ENCODE measurements around the gene DARS2.

DNA sequence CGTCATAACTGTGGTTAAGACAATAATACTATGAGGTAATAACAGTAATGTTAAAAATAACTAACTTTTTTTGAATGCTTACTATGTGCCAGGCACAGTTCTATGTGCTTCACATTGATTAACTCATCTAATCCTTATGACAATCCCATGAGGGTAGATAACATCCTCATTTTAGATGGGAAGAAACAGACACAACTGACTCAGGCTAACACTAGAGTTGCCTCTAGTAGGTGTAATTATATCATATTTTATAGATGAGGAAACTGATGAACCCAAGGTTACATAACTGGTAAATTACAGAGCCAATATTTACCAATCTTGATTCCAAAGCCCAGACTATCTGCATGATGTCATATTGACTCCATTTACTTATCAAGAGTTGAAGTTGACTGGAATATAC, 69.1 kb downstream of the DARS2 start:
- TF ChIP-seq, protein P1, sequence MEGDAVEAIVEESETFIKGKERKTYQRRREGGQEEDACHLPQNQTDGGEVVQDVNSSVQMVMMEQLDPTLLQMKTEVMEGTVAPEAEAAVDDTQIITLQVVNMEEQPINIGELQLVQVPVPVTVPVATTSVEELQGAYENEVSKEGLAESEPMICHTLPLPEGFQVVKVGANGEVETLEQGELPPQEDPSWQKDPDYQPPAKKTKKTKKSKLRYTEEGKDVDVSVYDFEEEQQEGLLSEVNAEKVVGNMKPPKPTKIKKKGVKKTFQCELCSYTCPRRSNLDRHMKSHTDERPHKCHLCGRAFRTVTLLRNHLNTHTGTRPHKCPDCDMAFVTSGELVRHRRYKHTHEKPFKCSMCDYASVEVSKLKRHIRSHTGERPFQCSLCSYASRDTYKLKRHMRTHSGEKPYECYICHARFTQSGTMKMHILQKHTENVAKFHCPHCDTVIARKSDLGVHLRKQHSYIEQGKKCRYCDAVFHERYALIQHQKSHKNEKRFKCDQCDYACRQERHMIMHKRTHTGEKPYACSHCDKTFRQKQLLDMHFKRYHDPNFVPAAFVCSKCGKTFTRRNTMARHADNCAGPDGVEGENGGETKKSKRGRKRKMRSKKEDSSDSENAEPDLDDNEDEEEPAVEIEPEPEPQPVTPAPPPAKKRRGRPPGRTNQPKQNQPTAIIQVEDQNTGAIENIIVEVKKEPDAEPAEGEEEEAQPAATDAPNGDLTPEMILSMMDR (IDR thresholded peaks at IDR 0.05): no peak
- TF ChIP-seq POLR2A (IDR thresholded peaks at IDR 0.05): no peak
